ENCODE results near the gene TFE3.

The TFE3 gene

GRCh38 chrX:49061490-49061889, 18.3 kb upstream of the TFE3 start:
- ATAC-seq (no peak), DNase-seq (no peak)

- no peak for DNase-seq
Measured at GRCh38 chrX:49060914-49061313, 17.8 kb upstream of the TFE3 start.

GRCh38 chrX:49059681-49060085, 16.5 kb upstream of the TFE3 start:
- no peak for DNase-seq
- no peak for ATAC-seq

More at GRCh38 chrX:49060914-49061313, 17.8 kb upstream of the TFE3 start:
- ATAC-seq: no peak

- DNase-seq (no peak), ATAC-seq (no peak)
Measured at GRCh38 chrX:49059201-49059600, 16.0 kb upstream of the TFE3 start.

GRCh38 chrX:49058794-49059193, 15.6 kb upstream of the TFE3 start, which contains the start of gene CCDC120:
TSS of gene CCDC120 (plus strand) at chrX:49058999. CDS start at chrX:49062042, 3,043 bp downstream.
- DNase-seq (no peak), ATAC-seq (no peak)

- DNase-seq: no peak
- no peak for ATAC-seq
Measured at GRCh38 chrX:49054073-49054762, 11.1 kb upstream of the TFE3 start.

- DNase-seq: peak; percentile 71
Measured at GRCh38 chrX:49053223-49054072, 10.3 kb upstream of the TFE3 start.

GRCh38 chrX:49043987-49044281, 777 bp upstream of the TFE3 start:
- no peak for ATAC-seq
- DNase-seq: no peak

More at GRCh38 chrX:49053223-49054072, 10.3 kb upstream of the TFE3 start:
- peak; percentile 79 for ATAC-seq

- DNase-seq (no peak), ATAC-seq (no peak)
Measured at GRCh38 chrX:49042581-49043219, 457 bp downstream of the TFE3 start.

- ATAC-seq (no peak), DNase-seq (peak; percentile 8)
Measured at GRCh38 chrX:49041744-49042580, 1.2 kb downstream of the TFE3 start.

- no peak for ATAC-seq
- no peak for DNase-seq
Measured at GRCh38 chrX:49040376-49040955, 2.7 kb downstream of the TFE3 start.

- DNase-seq: peak; percentile 55
- ATAC-seq: peak; percentile 34
Measured at GRCh38 chrX:49039598-49040375, 3.4 kb downstream of the TFE3 start.

GRCh38 chrX:49037883-49038475, 5.2 kb downstream of the TFE3 start:
- no peak for ATAC-seq
- no peak for DNase-seq

GRCh38 chrX:49030283-49030682, 12.9 kb downstream of the TFE3 start:
- DNase-seq: no peak
- no peak for ATAC-seq

- ATAC-seq: no peak
- DNase-seq: no peak
Measured at GRCh38 chrX:49029876-49030275, 13.3 kb downstream of the TFE3 start.

- no peak for ATAC-seq
Measured at GRCh38 chrX:49019599-49020249, 23.4 kb downstream of the TFE3 start.

GRCh38 chrX:49019050-49019449, 24.1 kb downstream of the TFE3 start:
- ATAC-seq (no peak), DNase-seq (no peak)

More at GRCh38 chrX:49019599-49020249, 23.4 kb downstream of the TFE3 start:
- no peak for DNase-seq

GRCh38 chrX:49003696-49004095, 39.5 kb downstream of the TFE3 start:
- no peak for ATAC-seq
- no peak for DNase-seq

GRCh38 chrX:49002091-49002935, 40.8 kb downstream of the TFE3 start, which contains the start of gene GRIPAP1:
TSS of gene GRIPAP1 (minus strand) at chrX:49002264. CDS start at chrX:49002229, 35 bp downstream.
- ATAC-seq (peak; percentile 76), DNase-seq (peak; percentile 78)

Measured in stimulated activated naive CD8-positive, alpha-beta T cell treated with anti-CD3 and anti-CD28 coated beads, Interleukin-15, Interleukin-2, amounts not matched to agents 100 U/mL and 50 U/mL, for 24 hours (primary cell).